Right renal cortex interstitium (tissue), 3 donors: Measurements from ENCODE around the gene SPINK6. TPM values are rescaled to one million over a fixed set of nuclear protein-coding genes. Genes with fewer than 3 reads are reported as not detected.
A peak's percentile ranks its signal among the peaks of the same experiment; 100 is the strongest.

Source experiments
- DNase-seq, 3 donors: peaks; one replicate each; pipeline ENCODE4 v3.0.0-alpha.2; 2013; ENCODE audit warnings: low read depth in 3 of 3, low spot score in 2 of 3
- polyA plus RNA-seq, 3 donors: library from polyadenylated mRNA; unstranded; fragments of 120-200 nt; gene quantifications; one replicate each; pipeline ENCODE4 v1.2.1, GENCODE V29; 2013; ENCODE audit not compliant: insufficient read length in 3 of 3

The SPINK6 gene, protein sequence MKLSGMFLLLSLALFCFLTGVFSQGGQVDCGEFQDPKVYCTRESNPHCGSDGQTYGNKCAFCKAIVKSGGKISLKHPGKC
- not detected for polyA plus RNA-seq

DNA sequence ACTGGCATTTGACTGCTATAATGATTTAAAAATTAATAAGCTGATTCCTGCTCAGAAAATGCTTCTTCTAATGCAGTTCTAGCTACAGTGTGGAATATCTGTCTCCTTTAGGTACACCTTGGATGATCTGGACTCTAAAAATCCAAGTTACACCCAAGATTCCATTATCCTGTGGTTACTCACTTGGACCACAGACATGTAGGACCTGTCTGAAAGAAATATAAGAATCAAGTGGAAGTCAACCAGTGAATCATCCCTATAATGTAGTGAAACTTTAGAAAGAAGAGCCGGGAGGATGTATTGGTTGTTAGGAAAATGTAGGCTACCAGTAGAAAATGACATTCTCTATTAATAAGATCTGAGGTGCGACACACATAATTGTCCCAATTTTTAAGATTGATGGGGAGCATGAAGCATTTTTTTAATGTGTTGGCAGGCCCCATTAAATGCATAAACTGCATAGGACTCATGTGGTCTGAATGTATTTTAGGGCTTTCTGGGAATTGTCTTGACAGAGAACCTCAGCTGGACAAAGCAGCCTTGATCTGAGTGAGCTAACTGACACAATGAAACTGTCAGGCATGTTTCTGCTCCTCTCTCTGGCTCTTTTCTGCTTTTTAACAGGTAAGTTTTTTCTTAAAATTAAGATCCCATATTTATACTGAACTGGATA is at the start of gene SPINK6:
SPINK6 (plus strand) TSS at position 512 of the 673 bp plus-strand sequence; CDS start at position 567, 55 bp downstream.
- no peak for DNase-seq

- no peak for DNase-seq
These were observed 46.2 kb upstream of the SPINK6 start for GRCh38 chr5:148156609-148157008.

DNA sequence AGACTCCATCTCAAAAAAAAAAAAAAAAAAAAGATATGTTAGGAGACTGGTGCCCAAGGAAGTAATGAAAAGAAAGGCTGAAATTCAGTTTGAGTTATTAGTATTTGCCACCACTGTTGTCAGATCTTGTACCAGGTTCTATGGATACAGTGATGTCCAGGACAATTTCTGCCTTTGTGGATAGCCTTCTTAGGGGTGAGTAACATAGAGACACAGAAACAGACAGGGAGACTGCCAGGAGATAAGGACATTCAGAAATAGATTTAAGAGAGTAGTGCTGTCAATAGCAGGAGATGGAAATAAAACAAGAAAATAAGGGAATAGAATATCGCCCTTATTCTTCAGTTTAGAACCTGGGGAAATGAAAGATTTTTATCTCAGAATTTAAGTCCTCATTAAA is 40.8 kb upstream of the SPINK6 start:
- DNase-seq = no peak

DNA sequence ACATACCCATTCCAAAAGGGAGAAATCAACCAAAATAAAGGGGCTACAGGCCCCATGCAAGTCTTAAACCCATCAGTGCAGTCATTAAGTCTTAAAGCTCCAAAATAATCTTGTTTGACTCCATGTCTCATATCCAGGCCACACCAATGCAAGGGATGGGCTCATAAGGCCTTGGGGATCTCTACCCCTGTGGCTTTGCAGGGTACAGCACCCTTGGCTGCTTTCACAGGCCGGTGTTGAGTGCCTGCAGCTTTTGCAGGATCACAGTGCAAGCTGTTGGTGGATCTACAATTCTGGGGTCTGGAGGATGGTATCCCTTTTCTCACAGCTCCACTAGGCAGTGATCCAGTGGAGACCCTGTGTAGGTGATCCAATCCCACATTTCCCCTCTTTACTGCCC is 39.5 kb upstream of the SPINK6 start:
- no peak for DNase-seq

- no peak for DNase-seq
These were observed 36.1 kb upstream of the SPINK6 start for GRCh38 chr5:148166550-148167283.

- DNase-seq = no peak
These were observed 34.6 kb upstream of the SPINK6 start, which contains the start of gene SPINK14 for GRCh38 chr5:148168246-148168645. TSS of gene SPINK14 (plus strand) at chr5:148168546. CDS start at chr5:148169733, 1,187 bp downstream.

GRCh38 chr5:148172377-148172776 is 30.5 kb upstream of the SPINK6 start:
- DNase-seq = no peak

- no peak for DNase-seq
These were observed 26.4 kb upstream of the SPINK6 start for GRCh38 chr5:148176480-148176879.

DNA sequence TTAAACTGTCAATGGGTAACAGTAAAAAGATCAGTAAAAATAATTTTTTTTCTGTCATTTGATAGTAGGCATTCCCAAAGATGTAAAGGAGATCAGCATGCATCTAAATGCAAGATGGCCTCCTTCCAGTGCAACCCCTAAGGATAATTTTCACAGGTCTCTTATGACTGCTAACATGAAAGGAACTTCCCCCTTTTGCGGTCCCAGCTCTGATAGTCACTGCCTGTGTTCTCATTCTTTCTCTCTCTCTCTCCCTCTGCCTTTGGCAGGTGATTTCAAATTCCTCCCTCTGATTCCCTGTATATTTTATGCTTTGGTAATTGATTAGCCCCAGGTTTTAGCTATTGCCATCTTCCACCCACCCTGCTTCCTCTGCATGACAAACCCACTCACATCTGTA is 25.6 kb upstream of the SPINK6 start:
- no peak for DNase-seq

DNA sequence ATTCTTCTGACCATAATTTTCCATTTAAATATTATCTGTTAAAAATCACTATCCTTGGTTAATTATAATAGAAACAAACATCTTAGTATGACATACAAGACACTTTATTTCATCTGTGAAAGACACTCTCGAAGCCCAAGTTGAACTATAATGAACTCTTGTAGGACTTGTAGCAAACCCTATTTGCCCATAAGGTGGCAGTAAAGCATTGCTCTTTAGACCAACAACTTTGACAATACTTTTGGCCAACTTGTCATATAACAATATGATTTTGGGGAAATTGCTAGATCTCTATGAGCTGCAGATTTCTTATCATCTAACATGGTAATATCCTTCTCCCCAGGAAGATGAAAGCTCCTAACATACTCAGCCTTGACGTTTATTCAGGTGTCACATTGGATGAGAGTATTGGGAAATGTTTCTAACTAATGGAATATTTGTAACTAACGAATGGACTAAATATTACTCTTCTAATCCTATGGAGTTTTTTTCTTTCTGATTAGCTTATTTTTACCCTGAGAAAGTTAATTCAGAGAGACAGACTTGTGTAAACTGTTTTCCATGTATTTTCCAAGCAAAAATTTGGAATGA is 23.5 kb upstream of the SPINK6 start:
- DNase-seq = peak; percentile 7 to 14 (median 7)

DNA sequence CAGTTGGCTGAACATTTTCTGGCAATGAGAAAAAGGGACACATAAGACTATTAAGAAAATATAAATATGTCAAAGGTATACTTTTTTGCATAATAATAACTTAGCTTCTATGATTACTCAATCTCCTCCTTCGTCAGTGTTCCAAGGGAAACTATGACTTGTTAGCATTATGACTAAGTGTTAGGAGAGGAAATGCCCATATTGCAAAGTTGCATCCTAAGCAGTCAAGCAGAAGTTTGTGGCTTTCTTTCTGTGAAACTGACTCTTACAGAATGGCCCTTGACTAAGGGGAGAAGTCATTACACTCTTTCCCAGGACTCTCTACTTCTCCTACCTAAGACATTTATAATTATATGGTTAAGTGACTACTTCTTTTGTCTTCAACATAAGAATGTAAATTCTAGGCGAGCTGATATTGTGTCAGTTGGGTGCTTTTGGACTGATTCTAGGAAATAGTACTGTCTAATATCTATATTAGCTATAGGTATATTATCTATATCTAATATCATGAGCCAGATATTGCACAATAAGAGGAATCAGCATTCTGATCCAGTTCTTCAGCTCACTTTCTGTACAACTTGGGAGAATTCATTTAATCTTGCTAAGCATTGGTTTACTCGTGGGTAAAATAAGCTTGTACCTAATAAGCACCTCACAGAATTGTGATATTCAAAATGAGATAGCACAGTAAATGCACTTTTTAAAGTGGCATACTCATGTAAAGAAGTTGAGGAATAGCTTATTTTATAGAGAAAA is 16.4 kb upstream of the SPINK6 start:
- DNase-seq = no peak

DNA sequence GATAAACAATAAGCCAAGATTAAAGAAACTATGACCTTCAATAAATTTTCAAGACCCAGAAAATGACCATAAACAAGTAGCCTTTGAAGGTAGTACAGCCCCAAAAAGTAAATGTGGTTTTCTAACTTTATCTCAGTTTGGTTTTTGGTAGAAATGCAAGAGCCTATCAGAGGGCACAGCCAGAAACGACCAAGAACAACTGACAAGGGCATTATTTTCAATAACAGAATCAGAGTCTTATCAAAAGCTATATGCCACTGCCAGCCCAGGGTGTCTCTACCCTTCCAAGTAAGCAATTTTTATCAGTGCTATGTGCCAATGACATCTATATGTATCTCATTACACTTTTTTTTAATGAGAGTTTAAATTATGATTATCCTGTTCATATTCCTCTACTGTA is 11.8 kb upstream of the SPINK6 start:
- DNase-seq = no peak

GRCh38 chr5:148193202-148193601 is 9.6 kb upstream of the SPINK6 start:
- no peak for DNase-seq

DNA sequence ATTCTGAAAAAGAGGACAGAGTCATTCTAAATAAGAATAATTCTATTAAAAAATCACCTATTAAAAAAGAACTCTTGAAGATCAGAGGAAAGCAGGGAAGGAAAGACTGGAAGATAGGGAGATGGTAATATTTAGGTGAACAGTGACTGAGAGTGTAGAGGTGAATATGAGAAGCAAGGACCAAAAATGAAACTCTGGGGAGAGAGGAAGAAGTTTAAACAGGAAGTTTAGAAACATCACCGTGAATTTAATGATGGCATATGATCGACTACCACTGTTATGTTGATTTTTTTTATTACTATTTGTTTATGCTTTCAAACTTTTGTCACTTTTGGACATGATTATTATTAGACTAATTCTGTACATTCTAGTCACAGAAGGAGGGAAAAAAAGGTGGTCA is 1.7 kb upstream of the SPINK6 start:
- DNase-seq = no peak

- DNase-seq = no peak
These were observed 2.4 kb downstream of the SPINK6 start for GRCh38 chr5:148205044-148205806.

- DNase-seq = no peak
These were observed 3.0 kb downstream of the SPINK6 start for GRCh38 chr5:148205865-148206264.

GRCh38 chr5:148206620-148207019 is 3.8 kb downstream of the SPINK6 start:
- no peak for DNase-seq

GRCh38 chr5:148208226-148208625 is 5.4 kb downstream of the SPINK6 start:
- no peak for DNase-seq

- no peak for DNase-seq
These were observed 6.4 kb downstream of the SPINK6 start for GRCh38 chr5:148209151-148209770.
